GM18867 (cell line): ENCODE measurements around the gene GSG1L.

Experiments
- ATAC-seq: cut with Tn5 transposase; IDR thresholded peaks from one replicate; pipeline ENCODE4 v1.9.1; 2021; ENCODE audit warnings: mild to moderate bottlenecking, moderate library complexity; ENCODE audit not compliant: unreplicated experiment

Gene GSG1L

GRCh38 chr16:28029387-28030002 lies 34.0 kb downstream of the GSG1L start:
- ATAC-seq: no peak

- no peak for ATAC-seq
These were observed 36.5 kb downstream of the GSG1L start for GRCh38 chr16:28027055-28027454.

- ATAC-seq: no peak
These were observed 37.9 kb downstream of the GSG1L start for GRCh38 chr16:28025631-28026030.

- ATAC-seq: no peak
These were observed 44.3 kb downstream of the GSG1L start for GRCh38 chr16:28019218-28019617.

GRCh38 chr16:28014851-28015250 lies 48.7 kb downstream of the GSG1L start:
- no peak for ATAC-seq

GRCh38 chr16:28013878-28014277 lies 49.6 kb downstream of the GSG1L start:
- no peak for ATAC-seq

GRCh38 chr16:28013392-28013791 lies 50.1 kb downstream of the GSG1L start:
- no peak for ATAC-seq

- no peak for ATAC-seq
These were observed 51.5 kb downstream of the GSG1L start for GRCh38 chr16:28011971-28012445.

- no peak for ATAC-seq
These were observed 52.3 kb downstream of the GSG1L start for GRCh38 chr16:28011223-28011622.

GRCh38 chr16:28010671-28011070 lies 52.8 kb downstream of the GSG1L start:
- no peak for ATAC-seq

GRCh38 chr16:28009586-28010373 lies 53.7 kb downstream of the GSG1L start:
- no peak for ATAC-seq

- ATAC-seq: no peak
These were observed 59.6 kb downstream of the GSG1L start for GRCh38 chr16:28003923-28004322.

GRCh38 chr16:28003021-28003865 lies 60.3 kb downstream of the GSG1L start:
- no peak for ATAC-seq

- ATAC-seq: no peak
These were observed 61.9 kb downstream of the GSG1L start for GRCh38 chr16:28001642-28002041.

- no peak for ATAC-seq
These were observed 62.3 kb downstream of the GSG1L start for GRCh38 chr16:28001184-28001583.

GRCh38 chr16:28000314-28001169 lies 63.0 kb downstream of the GSG1L start:
- ATAC-seq: no peak

- no peak for ATAC-seq
These were observed 63.8 kb downstream of the GSG1L start for GRCh38 chr16:27999687-28000086.

- no peak for ATAC-seq
These were observed 68.1 kb downstream of the GSG1L start for GRCh38 chr16:27995378-27995777.

GRCh38 chr16:27994686-27995085 lies 68.8 kb downstream of the GSG1L start:
- no peak for ATAC-seq

- ATAC-seq: no peak
These were observed 69.9 kb downstream of the GSG1L start for GRCh38 chr16:27993587-27993986.

- no peak for ATAC-seq
These were observed 71.6 kb downstream of the GSG1L start for GRCh38 chr16:27991876-27992275.
